GM12864 (cell line): ENCODE data around the gene HOXA4.

ENCODE experiments used
- DNase-seq: peaks from one replicate; pipeline ENCODE4 v3.0.0-alpha.2; 2011; ENCODE audit warnings: low read depth
- H3K4me3 ChIP-seq: 2 replicates; pipeline ENCODE4 v1.5.1; 2011; ENCODE audit warnings: mild to moderate bottlenecking, low read depth, low read length, control low read depth
- CTCF ChIP-seq: IDR thresholded peaks from 2 replicates; pipeline ENCODE4 v1.5.1; 2011; ENCODE audit warnings: low read depth, mild to moderate bottlenecking, moderate library complexity, low read length, control low read depth, inconsistent platforms; ENCODE audit errors: missing control alignments

HOXA4 gene

DNA sequence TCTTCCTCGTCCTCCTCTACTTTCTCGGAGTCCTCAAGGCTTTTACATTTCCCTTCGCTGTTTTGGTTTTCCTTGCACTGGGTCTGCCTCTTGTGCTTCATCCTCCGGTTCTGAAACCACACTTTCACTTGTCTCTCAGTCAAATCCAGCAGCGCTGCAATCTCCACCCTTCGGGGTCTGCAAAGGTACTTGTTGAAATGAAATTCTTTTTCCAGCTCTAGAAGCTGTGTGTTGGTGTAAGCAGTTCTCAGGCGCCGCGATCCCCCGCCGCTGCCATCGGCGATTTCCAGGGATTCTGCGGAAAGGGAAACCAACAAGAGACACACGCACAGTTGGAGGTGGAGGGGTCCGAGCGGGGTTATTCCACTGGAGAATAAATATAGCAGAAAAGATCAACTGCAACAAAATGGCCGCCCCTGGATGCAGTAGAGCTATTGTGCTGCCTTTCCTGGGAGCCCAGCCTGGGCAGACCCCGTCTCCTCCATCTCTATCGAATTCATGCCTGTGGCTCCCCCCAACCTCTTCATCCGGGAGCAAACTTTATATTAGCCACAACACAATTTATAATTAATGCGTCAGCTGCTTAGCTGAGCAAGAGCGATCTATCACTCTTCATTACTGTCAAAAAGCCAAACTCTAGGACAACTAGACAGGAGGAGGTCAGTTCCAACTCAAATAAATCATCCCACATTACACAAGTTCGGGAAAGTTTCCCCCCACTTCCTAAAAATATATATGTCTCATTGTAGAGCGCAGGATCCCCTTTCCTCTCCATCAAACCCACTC, 29.2 kb downstream of the HOXA4 start:
- no peak overlapping the region for H3K4me3 ChIP-seq
- DNase-seq, result no peak
- no peak for TF ChIP-seq CTCF

DNA sequence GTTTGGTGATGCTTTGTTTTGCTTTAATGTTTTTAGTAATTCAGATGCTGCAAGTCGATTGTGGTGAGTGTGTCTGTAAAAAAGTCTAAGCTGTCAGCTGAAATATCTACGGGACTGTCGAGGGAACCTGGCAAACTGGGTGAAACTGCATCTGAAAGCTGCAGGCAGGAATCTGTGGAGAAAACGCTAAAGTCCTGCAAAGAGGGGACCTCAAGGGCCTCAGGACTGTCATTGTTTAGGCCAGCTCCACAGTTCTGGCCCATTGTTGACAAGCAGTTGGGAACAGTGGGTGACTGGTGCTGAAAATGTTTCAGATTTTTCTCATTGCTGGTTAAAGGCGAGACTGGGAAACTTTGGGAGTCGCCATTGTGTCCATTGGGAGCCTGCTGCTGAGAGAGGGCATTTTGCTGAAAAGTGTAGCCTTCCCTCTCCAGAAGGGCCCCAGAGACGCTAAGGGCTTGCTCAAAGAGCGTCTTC, 29.8 kb downstream of the HOXA4 start:
- no peak for TF ChIP-seq CTCF
- H3K4me3 ChIP-seq, result no peak overlapping the region
- no peak for DNase-seq

DNA sequence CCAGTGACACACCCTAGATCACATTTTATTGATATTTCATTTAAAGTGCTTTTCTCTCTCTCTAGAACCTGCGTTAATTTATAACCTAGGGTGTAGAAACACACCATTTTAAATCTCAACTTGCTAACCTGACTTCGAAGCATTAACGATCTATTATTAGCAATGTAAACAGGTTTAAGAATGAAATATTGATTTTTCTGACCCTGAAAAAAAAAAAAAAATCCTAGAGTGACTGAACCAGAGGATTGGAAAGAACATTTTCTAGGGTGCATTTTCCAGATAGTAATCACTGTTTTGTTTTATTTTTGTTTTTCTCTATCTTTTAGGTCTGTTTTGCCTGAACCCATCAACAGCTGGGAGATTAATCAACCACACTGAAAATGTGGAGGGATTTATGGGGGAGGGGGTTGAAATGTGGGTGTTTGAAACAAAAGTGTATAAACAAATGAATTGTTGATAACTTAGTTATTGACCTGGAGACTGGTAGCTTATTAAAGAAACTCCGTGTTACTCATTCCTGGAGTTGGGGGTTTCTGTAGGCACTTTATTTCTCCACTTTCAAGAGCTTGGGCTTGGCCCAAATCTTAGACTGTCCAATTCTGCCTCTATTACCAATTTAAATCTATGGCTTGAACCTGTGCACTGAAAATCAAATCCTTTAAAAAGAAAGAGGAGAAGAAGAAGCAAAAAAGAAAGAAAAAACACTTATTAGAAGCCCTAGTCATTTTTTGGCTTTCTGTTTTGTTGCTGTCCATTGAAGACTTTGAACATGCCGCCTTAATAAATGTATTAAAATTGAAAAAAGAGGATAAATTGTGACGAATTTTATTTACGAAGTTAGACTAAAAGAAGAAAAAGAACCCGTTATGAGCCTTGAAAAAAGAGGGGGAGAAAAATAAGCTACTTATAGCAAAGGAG, 30.8 kb downstream of the HOXA4 start:
- TF ChIP-seq CTCF, result no peak
- H3K4me3 ChIP-seq, result no peak overlapping the region
- no peak for DNase-seq

DNA sequence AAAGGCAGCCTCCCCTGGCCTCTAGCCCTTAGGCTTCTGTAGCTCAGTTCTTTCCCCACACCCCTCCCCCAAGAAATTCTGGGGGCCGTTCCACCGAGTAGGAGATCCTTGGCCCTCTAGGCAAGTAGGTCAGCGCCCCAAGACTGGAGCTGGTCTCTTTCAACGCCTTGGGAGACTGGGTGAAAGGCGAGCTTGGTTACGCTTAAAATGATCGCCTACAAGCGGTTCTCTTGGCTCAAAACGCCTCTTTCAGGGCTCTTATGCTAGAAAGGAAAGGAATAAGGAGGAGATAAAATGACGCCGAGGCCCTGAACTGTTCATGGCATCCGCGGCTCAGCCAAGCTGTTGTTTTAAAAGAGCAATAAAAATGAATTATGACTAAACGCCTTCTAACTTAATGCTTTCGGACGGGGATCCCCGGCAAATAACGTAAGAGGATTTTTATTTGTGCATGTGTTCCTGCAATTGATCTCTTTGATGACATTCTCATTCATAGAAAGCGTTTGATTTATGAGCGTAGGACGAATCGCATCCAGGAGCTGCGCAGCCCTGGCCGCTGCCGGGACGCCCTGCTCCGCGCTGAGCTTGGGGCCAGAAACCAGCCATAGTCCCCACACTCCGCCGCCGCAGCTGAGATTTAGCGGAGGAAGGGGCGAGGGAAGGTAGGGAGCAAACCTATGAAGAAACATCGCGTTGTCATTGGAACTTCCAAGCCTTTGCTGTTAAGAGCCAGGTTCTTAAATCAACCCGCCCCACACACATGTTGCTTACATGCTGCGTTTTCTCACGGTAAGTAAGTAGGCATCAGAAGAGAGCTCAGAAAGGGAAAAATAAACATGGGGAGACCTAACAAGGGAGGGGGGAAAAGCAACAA, 31.7 kb downstream of the HOXA4 start:
- no peak for TF ChIP-seq CTCF
- no peak overlapping the region for H3K4me3 ChIP-seq
- no peak for DNase-seq

GRCh38 chr7:27097686-27098577, 32.6 kb downstream of the HOXA4 start:
- H3K4me3 ChIP-seq, result no peak overlapping the region
- no peak for TF ChIP-seq CTCF
- DNase-seq, result no peak
